Measurements from ENCODE around the gene GPRC5D. TPM values are rescaled to one million over a fixed set of nuclear protein-coding genes. Genes with fewer than 3 reads are reported as not detected.

The GPRC5D gene
- polyA plus RNA-seq, 3 donors, result 0.49 TPM; not detected in 2

DNA sequence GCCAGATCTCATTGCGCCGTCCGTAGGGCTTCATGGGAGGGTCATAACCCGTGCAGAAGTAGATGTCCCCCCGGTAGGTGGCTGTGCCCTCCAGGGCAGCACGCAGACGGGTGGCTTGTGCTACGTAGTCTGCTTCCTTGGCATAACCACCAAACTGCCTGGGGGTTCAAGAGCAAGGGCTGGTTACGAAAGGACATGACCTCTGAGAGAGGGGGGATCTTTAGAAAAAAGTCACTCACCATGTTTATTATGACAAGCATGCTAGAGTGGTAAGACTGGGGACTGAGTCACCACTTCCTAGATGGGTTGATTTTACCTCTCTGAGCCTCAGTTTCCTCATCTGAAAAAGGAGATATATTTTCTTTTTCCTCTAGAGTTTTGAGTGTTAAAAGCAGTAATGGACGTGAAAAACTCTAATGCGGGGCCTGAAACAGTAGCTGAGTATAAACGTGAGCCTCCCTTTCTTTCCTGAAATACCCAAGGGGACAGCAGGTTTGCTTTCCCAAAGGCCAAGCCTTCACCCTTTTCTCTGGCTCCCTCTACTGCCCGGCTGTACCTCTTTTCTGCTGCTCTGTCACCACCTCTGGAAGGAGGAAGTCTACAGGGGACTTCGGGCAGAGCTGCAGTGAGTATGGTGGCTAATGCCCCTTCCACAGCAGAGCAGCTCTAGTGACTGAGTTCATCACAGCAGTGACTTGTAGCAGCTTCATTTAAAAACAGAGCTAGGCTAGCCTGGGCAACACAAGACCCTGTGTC, 23.5 kb upstream of the GPRC5D start:
- WGBS (ENCODE audit: insufficient coverage), result 94% methylated on average over 8 of the region's 14 CpGs
- Histone ChIP-seq H3K79me2 (ENCODE audit: insufficient read depth, low read length) (no peaks in the 10 kb centered on the region), H3K9me3 (replicated peaks in 1 of 2; ENCODE audit: control insufficient read depth in 1 of 2, insufficient read depth in 1 of 2, low read length in 2 of 2) (peaks cover 11 to 12% of the 10 kb centered on the region in 2 donors), H3K27ac (ENCODE audit: low read depth in 1 of 2, low read length in 2 of 2) (no peak overlapping the region), H3K4me3 (replicated peaks in 1 of 3; ENCODE audit: low read depth in 2 of 3, low read length in 3 of 3) (no peak overlapping the region), H3K4me1 (ENCODE audit: control insufficient read depth in 1 of 2, insufficient read depth in 2 of 2, low read length in 2 of 2) (no peaks in the 10 kb centered on the region), H3K9ac (ENCODE audit: insufficient read depth, low read length, poor library complexity, severe bottlenecking) (no peak overlapping the region), H2AFZ (ENCODE audit: insufficient read depth, low read depth, low read length, poor library complexity, severe bottlenecking) (no peak overlapping the region), H3K27me3 (ENCODE audit: control insufficient read depth in 2 of 2, insufficient read depth in 2 of 2, low read length in 2 of 2) (no peaks in the 10 kb centered on the region), H3K36me3 (replicated peaks in 1 of 2; ENCODE audit: control insufficient read depth in 1 of 2, insufficient read depth in 2 of 2, low read length in 2 of 2) (peaks cover 40 to 91% of the 10 kb centered on the region in 2 donors), H4K20me1 (ENCODE audit: insufficient read depth, low read length) (no peaks in the 10 kb centered on the region), H3K4me2 (replicated peaks; ENCODE audit: extremely low read depth, low read length, poor library complexity, severe bottlenecking) (no peak overlapping the region)
- peaks cover 8 to 17% (median 13%) of the 10 kb centered on the region in 7 donors for H3K9me3 Mint-ChIP-seq
- H3K27ac Mint-ChIP-seq, result peak overlapping the region in 3 of 7 donors; percentile 48 to 59 (median 55)
- no peaks in the 10 kb centered on the region for H3K4me1 Mint-ChIP-seq
- no peak overlapping the region for H3K4me3 Mint-ChIP-seq
- no peaks in the 10 kb centered on the region for H3K27me3 Mint-ChIP-seq (ENCODE audit: low read depth in 3 of 3)
- intact Hi-C loops (cut with micrococcal nuclease), result no loop called here
- TF ChIP-seq CTCF (IDR thresholded peaks at IDR 0.05), result no peak
- peak in 1 of 3 donors; percentile 26 for DNase-seq
- peaks cover 52 to 61% of the 10 kb centered on the region in 2 donors for H3K36me3 Mint-ChIP-seq

DNA sequence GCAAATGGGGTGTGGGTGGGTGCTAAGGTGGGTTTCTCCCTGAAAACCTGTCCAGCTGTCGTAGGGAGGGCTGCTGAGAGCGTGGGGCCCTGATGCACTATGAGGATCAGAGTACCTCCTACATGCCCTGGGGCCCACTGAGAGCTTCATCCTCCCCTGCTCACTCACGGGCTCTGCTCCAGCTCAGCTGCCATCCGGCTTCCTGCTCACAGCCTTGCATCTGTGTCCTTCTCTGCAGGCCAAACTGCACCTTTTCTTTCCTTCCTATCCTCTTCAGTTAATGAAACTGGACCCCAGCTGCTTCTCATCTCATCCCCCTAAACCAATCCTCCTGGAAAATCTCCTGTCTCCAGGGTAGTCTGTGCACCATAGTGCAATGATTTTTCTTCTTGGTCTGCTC, 22.2 kb upstream of the GPRC5D start:
- Histone ChIP-seq H3K36me3 (replicated peaks in 1 of 2; ENCODE audit: control insufficient read depth in 1 of 2, insufficient read depth in 2 of 2, low read length in 2 of 2) (peaks cover 33 to 82% of the 10 kb centered on the region in 2 donors), H3K4me3 (replicated peaks in 1 of 3; ENCODE audit: low read depth in 2 of 3, low read length in 3 of 3) (no peak overlapping the region), H3K27ac (ENCODE audit: low read depth in 1 of 2, low read length in 2 of 2) (no peak overlapping the region), H3K9ac (ENCODE audit: insufficient read depth, low read length, poor library complexity, severe bottlenecking) (no peak overlapping the region), H3K79me2 (ENCODE audit: insufficient read depth, low read length) (no peaks in the 10 kb centered on the region), H3K4me1 (ENCODE audit: control insufficient read depth in 1 of 2, insufficient read depth in 2 of 2, low read length in 2 of 2) (no peaks in the 10 kb centered on the region), H2AFZ (ENCODE audit: insufficient read depth, low read depth, low read length, poor library complexity, severe bottlenecking) (no peak overlapping the region), H4K20me1 (ENCODE audit: insufficient read depth, low read length) (no peaks in the 10 kb centered on the region), H3K9me3 (replicated peaks in 1 of 2; ENCODE audit: control insufficient read depth in 1 of 2, insufficient read depth in 1 of 2, low read length in 2 of 2) (peaks cover 11 to 12% of the 10 kb centered on the region in 2 donors), H3K27me3 (ENCODE audit: control insufficient read depth in 2 of 2, insufficient read depth in 2 of 2, low read length in 2 of 2) (no peaks in the 10 kb centered on the region), H3K4me2 (replicated peaks; ENCODE audit: extremely low read depth, low read length, poor library complexity, severe bottlenecking) (no peak overlapping the region)
- Mint-ChIP-seq H3K36me3 (peaks cover 56 to 66% of the 10 kb centered on the region in 2 donors), H3K27ac (peak overlapping the region in 1 of 7 donors; percentile 79), H3K9me3 (peaks cover 8 to 17% (median 13%) of the 10 kb centered on the region in 7 donors), H3K4me3 (no peak overlapping the region), H3K27me3 (ENCODE audit: low read depth in 3 of 3) (no peaks in the 10 kb centered on the region), H3K4me1 (no peaks in the 10 kb centered on the region)
- intact Hi-C loops (cut with micrococcal nuclease), result no loop called here
- DNase-seq, result no peak
- WGBS (ENCODE audit: insufficient coverage), result 93% methylated on average over 3 of the region's 4 CpGs
- no peak for TF ChIP-seq CTCF (IDR thresholded peaks at IDR 0.05)
